GM19455 (cell line): Measurements from ENCODE around the gene LCOR.

Experiments
- ATAC-seq: cut with Tn5 transposase; IDR thresholded peaks from one replicate; pipeline ENCODE4 v1.9.1; 2021; ENCODE audit not compliant: unreplicated experiment

The LCOR gene

DNA sequence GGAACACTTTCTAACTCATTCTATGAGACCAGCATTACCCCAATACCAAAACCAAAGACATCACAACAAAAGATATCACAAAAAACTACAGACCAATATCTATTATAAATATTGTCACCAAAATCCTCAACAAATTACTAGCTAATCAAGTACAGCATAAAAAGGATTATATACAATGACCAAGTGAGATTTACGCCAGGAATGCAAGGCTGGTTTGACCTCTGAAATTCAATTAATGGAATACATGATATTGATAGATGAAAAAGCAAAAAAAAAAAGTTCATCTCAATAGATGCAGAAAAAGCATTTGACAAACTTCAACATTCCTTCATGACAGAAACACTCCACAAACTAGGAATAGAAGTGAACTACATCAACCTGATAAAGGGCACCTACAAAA is 175.3 kb downstream of the LCOR start:
- ATAC-seq: no peak

DNA sequence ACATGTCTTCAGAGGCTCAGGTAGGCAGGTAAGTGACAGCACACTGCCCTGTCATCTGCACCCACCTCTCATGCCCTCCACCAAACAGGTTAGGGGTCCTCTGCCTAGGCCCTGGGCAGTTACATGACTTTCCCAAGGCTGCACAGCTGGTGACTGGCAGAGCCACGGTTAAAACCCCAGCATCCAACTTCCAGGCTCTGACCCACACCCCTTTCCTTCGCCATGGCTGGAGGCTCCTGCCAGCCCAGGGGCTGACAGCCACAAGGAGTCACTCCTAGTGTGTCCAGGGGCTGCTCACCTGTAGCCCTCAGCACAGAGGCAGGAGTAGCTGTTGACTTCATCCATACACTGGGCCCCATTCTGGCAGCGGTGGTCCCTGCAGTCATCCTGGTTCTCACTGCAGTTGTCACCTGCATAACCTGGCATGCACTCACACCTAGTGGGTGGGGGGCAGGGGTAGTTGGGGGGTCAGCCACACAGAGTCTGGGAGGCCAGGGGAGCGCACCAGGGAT is 178.7 kb downstream of the LCOR start:
- ATAC-seq: no peak

DNA sequence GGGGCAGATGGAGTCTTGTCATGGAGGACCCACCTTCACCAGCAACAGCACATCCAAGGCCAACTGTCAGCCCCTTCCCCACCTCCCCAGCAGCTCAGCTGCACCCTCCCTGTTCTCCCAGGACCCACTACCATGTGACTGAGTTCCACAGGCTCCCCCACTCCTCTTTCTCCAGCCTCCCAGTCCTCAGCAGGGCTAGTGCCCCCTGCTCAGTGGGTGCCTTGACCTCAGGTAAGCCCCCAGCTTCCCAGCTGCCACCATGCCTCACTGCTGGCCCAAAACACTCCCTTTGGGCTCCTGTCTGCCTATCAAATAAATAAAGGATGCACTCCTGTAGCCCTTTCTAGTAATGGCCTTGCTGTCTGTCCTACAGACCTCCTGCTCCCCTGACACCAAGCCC is 179.3 kb downstream of the LCOR start:
- no peak for ATAC-seq

DNA sequence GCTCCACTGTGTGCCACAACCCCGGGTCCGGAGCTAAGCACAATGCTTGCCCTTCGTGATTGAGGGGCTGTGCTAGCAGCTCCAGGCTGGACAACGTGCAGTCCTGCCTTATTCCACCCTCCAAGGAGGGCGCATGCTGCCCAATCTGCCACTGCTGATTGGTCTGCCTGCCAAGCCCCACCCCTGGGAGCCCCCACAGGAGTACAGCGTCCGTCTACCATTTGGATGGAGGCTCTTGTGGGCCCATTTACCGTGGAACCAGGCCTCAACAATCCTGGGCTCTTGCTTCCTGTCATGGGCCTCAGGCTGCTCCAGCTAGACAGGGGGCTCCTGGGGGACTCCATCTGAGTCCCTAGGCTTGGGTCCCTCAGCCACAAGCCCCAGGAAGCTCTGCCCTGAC is 180.4 kb downstream of the LCOR start:
- no peak for ATAC-seq

DNA sequence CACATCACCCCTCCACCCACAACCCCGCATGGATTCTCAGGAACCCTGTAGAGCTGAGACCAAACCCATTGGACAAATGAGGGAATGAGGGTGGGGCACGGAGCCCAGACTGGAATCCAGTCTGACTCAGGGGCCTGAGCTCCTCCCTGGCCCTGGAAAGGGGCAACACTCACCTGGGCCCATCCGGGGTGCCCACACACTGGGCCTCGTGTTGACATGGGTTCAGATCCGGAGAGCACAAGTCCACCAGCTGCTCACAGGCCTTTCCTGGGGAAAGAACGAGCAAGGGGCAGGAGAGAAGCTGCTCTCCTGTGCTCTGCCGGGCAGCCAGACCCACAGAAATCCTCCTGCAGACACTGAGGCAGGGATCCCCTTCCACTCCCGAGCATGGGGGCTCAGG is 181.5 kb downstream of the LCOR start:
- no peak for ATAC-seq

DNA sequence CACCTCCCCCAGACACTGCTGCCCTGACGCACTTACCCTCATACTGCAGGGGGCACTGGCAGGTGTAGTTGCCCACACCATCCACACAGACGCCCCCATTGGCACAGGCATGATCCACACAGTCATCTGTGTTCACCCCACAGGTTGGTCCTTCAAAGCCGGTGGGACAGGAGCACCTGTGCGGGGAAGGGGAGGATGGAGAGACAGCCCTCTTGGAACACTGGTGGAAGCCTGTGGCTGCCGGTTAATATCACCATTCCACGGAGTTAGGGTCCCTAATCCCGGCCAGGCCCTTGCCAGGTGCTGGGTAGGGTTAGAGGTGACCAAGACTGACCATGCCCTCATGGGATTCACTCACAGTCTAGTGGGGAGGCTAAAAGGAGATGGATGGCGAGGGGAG is 181.9 kb downstream of the LCOR start:
- ATAC-seq: no peak

DNA sequence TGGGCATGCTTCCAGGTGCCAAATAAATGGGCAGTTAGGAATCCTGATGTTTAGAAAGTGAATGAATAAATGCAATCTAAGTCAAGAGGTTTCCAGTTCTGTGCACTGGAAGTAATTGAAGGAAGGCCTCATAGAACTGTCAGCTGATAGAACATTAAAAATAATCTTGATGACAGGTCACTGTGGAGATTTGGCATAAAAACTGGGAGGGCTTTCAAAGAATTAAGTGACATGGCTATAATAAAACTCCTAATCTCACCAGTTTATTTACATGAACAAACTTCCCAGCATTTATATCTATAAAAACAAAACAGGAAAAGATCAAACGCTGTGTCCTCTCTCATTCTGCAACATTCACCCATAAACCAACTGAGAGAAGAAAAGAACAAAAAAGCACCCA is 183.1 kb downstream of the LCOR start:
- no peak for ATAC-seq

DNA sequence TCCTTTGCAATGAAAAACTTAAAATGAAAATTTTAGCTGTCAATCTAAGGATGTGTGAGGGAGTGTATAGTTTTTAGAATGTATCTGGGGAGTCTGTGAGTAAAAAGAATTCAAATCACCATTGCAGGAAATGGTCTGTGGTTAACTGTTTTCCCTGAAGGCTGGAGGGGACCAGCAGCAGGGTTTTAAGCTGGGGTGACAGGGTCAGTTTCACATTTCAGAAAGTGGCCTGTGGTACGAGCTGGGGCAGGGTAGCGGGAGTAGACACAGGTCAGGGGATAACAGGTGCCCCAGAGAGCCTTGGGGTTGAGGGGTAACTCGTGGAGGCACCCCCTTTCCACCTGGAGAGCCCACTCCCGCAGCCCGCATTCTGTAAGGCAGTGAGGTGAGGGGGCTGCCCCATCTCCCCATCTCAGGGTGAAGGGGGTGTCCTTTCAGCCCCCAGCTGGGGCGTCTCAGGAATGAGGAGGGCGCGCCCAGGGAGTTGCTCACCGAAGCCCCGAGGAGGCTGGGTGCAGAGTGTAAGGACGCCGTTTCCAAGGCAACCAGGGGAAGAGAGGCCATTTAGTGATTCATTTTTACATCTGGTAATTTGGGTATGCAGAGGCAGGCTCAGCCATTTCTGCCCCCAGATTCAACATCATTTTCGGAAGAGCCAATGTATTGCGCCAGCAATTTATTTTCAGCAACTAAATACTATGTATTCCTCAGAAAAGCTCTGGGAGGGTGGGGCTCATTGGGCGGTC is 184.8 kb downstream of the LCOR start:
- peak; percentile 72 for ATAC-seq

DNA sequence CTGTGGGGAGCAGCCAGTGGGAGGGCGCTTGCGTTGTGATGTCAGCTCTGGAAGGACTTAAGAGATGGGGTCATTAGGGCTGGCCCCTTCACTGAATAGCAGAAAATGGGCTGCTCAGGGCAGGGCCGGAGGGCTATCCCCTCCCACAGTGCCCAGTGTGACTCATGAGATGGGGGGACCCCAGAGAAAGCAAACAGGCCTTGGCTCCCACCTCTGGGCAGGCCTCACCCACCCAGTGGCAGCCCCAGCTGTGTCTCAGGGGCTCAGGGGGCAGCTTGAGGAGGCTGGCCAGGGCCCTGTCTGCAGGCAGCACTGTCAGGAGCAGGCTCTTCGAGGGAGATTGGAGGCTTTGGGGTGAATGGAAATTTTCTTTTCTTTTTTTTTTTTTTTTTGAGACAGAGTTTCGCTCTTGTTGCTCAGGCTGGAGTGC is 185.4 kb downstream of the LCOR start:
- ATAC-seq: no peak

DNA sequence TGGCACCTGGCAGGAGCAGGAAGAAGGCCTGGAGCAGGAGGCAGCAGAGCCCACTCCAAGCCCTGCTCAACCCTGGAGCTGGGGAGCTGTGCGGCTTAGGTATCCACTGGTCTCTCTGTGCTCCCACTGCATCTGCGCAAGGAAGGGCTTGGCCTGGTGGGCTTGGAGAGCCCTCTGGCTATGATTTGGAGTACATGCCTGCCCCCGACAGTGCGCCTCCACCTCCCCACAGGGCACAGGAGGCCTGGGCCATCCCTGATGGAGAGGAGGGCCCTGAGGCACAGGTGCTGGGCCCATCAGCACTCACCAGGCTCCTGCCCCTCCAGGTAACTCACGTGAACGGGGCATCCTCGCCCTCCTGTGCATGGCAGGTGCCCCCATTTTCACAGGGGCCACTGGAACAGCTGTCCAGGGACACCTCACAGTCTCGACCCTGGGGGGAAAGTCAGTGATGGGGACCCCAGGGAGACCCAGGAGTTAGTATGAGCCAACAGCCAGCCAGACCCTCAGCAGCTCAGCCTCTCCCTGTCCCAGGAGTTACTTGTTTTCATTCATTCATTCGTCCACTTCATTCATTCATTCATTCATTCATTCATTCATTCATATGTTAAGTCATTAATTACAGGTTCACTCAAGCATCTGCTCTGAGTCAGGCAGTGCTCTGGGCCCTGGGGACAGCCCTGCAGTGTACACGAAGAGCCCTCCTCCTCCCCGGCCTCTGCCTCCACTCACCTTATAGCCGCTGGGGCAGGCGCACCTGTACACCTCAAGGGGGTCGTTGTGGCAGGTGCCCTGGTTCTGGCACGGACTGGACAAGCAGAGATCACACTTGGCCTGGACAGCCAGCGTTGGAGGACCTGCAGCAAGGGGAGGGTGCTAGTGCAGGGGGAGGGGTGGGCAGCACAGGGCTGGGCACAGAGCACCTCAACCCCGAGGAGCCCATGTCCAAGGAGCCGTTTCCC is 186.4 kb downstream of the LCOR start:
- no peak for ATAC-seq

DNA sequence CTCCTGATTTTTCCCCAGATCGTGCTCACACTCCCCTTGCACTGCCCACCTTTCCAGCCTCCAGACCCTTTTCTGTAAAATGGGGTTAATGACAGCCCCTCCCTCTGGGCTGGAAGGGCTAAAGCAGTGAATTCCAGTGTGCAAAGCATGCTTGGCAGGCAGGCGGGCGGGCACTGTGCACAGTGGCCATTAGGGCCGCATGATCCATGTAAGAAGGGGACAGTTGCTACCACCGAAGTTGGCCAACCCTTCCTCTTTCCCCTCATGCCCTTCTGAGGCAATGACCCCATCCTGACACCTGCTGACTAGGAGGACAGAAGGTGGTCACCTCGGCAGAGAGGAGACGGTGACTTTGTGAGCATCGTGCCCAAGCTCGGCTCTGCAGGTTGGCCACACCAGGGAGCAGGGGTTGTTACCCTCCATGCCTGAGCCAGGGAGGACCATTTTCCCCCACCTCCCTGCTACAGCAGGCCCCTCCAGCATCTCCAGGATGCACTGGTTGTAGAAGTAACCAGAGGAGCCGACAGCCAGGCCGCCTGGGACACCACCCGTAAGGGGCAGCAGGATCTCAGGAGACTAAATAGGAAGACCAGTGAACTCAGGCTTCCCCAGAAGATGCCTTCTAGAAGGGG is 187.2 kb downstream of the LCOR start:
- ATAC-seq: no peak

DNA sequence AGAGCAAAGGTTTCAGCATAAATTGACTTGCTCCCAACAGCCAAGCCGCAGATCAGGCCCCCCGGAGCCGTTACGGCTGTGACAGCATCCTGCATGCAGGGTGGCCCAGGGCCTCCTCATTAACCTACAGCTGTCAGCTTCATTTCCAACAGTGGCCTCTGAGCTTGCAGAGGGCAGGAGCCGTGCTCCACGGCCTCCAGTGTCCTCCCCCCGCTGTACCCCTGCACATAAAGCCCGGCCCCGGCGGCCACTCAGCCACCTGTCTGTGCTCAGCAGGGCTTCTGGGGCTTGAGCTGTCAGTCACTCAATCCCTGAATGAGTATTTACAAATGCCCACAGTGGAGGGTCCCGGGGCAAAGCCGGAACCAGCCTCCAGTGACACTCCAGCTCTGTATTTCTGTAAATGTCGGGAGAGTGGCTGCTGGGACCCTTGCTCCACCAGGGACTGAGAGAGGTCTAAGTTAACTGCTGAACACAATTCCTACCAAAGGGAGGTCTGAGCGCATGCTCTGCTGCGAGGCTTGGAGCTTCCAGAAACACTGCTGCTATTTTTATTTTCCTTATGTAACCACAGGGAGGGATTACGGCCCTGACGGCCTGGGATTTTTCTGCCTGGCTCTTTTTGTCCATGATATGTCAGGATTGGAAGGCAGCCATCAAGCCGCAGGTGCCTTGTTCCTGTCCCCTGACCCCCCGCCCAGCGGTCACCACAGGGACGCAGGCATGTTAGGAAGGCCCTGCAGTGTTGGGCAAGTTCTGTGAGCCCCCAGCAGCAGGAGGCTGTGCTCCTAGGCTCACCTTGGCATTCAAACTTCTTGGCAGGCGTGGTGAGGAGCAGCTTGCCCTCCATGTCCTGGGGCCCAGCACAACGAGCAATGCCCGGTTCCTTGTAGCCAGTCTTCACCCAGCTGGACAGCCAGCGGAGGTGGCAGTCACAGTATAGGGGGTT is 188.6 kb downstream of the LCOR start:
- no peak for ATAC-seq

DNA sequence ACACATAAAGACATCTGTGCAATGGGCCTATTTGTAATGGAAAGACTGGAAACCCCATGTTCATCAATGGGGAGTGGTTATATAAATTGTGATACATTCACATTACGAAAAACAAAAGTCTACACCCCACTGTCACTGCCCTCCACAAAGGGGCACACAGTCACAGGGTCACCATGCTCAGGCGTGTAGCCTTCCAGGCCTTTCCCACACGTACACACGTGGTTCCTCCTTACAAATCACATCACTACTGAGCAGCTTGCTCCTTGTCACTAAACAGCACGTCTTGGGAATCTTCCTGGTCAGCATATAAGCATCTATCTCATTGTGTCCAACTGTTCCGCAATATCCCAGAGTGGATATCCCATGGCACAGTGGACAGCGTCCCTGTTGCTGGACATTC is 190.5 kb downstream of the LCOR start:
- no peak for ATAC-seq

DNA sequence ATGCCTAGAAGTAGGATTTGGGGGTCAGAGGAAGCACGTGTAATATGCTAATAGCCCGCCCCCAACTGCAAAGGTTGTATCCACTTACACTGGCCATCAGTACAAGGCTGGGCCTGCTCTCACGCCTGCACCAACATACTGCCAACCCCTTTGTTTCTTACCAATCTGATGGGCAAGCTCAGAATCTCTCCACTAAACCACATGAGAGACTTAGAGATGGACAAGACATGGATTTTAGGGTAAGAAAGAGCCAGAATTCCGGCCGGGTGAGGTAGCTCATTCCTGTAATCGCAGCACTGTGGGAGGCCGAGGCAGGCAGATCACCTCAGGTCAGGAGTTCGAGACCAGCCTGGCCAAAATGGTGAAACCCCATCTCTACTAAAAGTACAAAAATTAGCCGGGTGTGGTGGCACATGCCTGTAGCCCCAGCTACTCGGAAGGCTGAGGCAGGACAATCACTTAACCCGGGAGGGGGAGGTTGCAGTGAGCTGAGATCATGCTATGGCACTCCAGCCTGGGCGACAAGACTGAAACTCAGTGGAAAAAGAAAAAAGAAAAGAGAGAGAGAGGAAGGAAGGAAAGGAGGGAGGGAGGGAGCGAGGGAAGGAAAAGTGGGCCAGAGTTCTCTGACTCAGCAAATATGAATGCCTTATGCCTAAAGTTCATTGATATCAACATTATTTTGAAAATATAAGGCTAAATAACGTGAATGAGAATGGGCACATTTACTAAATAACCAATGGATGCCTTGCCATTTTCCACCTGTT is 191.5 kb downstream of the LCOR start:
- no peak for ATAC-seq

DNA sequence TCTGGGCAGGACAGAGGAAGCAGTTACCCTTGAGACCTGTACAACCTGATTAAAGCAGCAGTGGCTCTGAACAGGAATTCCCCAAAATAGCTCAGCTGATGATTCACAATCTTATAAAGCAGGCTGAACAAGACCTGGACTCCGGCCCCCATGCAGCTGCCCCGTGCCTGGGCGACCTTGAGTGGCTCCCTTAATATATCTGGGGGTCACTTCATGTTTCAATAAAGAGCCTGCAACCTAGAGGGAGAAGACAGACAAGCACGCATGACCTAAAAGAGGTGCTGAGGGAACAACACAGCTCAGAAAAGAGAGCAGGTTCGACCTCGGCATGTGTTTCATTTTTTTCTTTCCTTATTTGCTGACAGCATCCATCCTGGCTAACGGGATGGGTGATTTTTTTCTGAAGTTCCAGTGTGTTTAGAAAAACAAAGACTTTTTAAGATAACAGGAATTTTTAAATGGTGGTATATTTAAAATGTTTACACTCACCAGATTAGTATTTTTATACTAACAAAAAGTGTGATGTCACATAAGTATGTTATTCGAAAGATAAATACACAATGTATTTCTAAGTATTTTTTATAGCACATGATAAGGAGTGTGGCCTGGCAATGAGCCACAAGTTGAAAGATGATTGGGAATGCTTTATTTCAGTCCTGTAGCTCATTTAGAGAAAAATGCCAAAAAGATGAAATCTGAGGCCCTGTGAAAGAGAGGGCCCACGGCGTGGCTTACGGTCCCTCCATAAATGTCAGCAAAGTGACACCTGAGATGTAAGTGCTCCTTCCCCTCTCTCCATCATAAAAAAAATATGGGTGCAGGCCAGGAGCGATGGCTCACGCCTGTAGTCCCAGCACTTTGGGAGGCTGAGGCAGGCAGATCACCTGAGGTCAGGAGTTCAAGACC is 192.3 kb downstream of the LCOR start:
- ATAC-seq: no peak

DNA sequence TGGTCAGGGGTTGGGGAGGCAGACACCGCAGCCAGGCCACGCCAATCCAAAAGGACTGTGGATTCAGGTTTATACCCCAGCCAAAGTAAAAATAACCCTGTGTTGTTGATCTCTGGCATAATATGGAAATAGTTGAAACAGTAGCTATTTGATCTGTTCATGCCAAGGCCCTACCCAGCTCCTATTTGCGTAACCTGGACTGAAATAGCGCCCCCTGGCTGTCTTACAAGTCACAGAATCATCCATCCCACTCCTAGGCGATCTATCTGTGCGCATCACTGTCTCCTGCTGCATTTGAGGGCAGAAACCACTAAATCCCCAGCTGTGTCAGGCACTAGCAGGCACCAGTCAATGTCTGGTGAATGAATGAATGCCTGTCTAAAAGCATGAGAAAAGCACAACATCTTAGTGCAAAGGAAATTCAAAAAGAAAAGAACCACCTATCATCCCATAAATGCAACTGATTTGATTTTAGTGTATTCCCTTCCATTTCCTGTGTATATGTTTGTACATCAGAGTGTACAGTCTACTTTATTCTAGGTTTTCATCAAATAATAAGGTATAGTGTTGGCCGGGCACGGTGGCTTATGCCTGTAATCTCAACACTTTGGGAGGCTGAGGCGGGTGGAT is 193.6 kb downstream of the LCOR start:
- no peak for ATAC-seq

DNA sequence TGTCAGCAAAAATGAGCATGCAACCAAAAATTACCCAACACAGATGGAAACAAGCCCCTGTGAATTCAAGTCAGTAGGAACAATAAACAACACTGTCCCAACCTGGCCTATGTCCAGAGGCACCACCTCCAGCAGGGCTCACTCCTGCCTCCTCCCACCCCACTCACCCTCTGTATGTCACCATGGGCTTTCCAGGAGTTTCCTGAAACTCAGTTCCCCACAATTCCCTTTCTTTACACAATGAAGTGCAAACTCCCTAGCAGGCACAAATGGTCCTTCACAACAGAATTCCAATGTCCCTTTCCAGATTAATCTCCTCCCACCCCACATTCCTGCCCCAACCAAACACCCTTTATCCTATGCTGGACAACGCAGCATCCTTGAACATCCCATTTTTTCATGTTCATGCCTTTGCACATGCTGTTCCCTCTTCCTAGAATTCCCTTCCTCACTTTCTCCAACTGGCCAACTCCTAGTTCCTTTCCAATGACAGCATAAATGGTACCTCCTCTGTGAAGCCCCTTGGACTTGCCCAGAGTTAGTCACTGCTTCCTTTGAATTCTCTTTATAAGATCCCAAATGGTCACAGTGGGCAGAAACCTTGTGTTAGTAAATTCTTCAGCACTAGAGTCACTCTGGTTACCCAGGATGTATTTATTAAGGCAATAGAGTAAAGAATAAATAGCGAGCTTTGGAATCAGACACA is 196.2 kb downstream of the LCOR start:
- ATAC-seq: no peak

DNA sequence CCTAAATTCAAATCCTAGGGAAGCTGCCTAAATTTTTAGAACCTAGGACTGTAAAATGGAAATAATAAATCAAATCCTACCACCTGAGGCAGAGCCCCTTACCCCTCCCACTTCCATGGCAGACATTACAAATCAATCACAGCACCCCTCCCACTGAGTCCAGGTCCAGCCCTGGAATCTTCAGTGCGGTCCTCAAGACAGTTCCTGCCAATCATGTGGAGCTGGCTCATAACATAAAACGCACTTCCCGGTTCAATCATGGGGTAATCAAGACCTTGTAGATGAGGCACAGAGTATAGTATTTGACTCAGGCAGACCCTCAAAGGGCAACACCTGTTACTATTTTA is 196.7 kb downstream of the LCOR start:
- no peak for ATAC-seq
